ENCODE data around the gene SLC1A7. TPM values are rescaled to one million over a fixed set of nuclear protein-coding genes. Genes with fewer than 3 reads are reported as not detected.
A peak's percentile ranks its signal among the peaks of the same experiment; 100 is the strongest.

Gene SLC1A7
- total RNA-seq, 1 donor from 2014 or later: not detected

GRCh38 chr1:53108646-53109580, 33.5 kb downstream of the SLC1A7 start:
- Mint-ChIP-seq H3K4me1 (ENCODE audit: unreplicated experiment) (peaks cover 46% of the 10 kb centered on the region), H3K27me3 (peaks cover 8% of the 10 kb centered on the region), H3K36me3 (no peaks in the 10 kb centered on the region), H3K4me3 (no peak overlapping the region), H3K27ac (peak overlapping the region; percentile 21), H3K9me3 (no peaks in the 10 kb centered on the region)
- DNase-seq (ENCODE audit: extremely low spot score, unreplicated experiment): no peak
- no peak for TF ChIP-seq CTCF (conservative IDR thresholded peaks at IDR 0.05)

GRCh38 chr1:53107570-53108322, 34.7 kb downstream of the SLC1A7 start:
- no peak for TF ChIP-seq CTCF (conservative IDR thresholded peaks at IDR 0.05)
- Mint-ChIP-seq H3K4me1 (ENCODE audit: unreplicated experiment) (peaks cover 41% of the 10 kb centered on the region), H3K4me3 (no peak overlapping the region), H3K36me3 (no peaks in the 10 kb centered on the region), H3K9me3 (no peaks in the 10 kb centered on the region), H3K27me3 (peaks cover 8% of the 10 kb centered on the region), H3K27ac (no peak overlapping the region)
- no peak for DNase-seq (ENCODE audit: extremely low spot score, unreplicated experiment)

- H3K4me1 Mint-ChIP-seq (ENCODE audit: unreplicated experiment): peaks cover 41% of the 10 kb centered on the region
- DNase-seq (ENCODE audit: extremely low spot score, unreplicated experiment): no peak
Measured at GRCh38 chr1:53107090-53107489, 35.3 kb downstream of the SLC1A7 start.

GRCh38 chr1:53104289-53104913, 38.0 kb downstream of the SLC1A7 start:
- Mint-ChIP-seq H3K27ac (no peak overlapping the region), H3K36me3 (no peaks in the 10 kb centered on the region), H3K27me3 (peaks cover 5% of the 10 kb centered on the region), H3K4me1 (ENCODE audit: unreplicated experiment) (peaks cover 21% of the 10 kb centered on the region), H3K4me3 (no peak overlapping the region), H3K9me3 (no peaks in the 10 kb centered on the region)
- DNase-seq (ENCODE audit: extremely low spot score, unreplicated experiment): no peak
- no peak for TF ChIP-seq CTCF (conservative IDR thresholded peaks at IDR 0.05)

More at GRCh38 chr1:53107090-53107489, 35.3 kb downstream of the SLC1A7 start:
- no peaks in the 10 kb centered on the region for H3K36me3 Mint-ChIP-seq
- no peak for TF ChIP-seq CTCF (conservative IDR thresholded peaks at IDR 0.05)
- no peaks in the 10 kb centered on the region for H3K9me3 Mint-ChIP-seq
- peaks cover 8% of the 10 kb centered on the region for H3K27me3 Mint-ChIP-seq
- H3K4me3 Mint-ChIP-seq: no peak overlapping the region
- H3K27ac Mint-ChIP-seq: no peak overlapping the region

GRCh38 chr1:53094533-53094919, 47.9 kb downstream of the SLC1A7 start:
- no peaks in the 10 kb centered on the region for H3K9me3 Mint-ChIP-seq
- H3K36me3 Mint-ChIP-seq: no peaks in the 10 kb centered on the region
- no peaks in the 10 kb centered on the region for H3K4me1 Mint-ChIP-seq (ENCODE audit: unreplicated experiment)
- no peak overlapping the region for H3K4me3 Mint-ChIP-seq
- TF ChIP-seq CTCF (conservative IDR thresholded peaks at IDR 0.05): no peak
- H3K27me3 Mint-ChIP-seq: no peaks in the 10 kb centered on the region
- no peak for DNase-seq (ENCODE audit: extremely low spot score, unreplicated experiment)
- no peak overlapping the region for H3K27ac Mint-ChIP-seq
